Hepatocyte (in vitro differentiated cells): Measurements from ENCODE around the gene MID1.

ENCODE experiments used
- EZH2 ChIP-seq: fragments of 200-600 bp; sonication (generic); IDR thresholded peaks from 2 replicates; pipeline ENCODE4 v1.6.1; 2016; ENCODE audit warnings: antibody characterized with exemption, mild to moderate bottlenecking, borderline replicate concordance
- EZH2phosphoT487 ChIP-seq: fragments of 200-600 bp; sonication (generic); IDR thresholded peaks from one replicate; pipeline ENCODE4 v1.6.1; 2018; ENCODE audit warnings: antibody characterized with exemption, mild to moderate bottlenecking, low read depth, moderate library complexity; ENCODE audit not compliant: unreplicated experiment, severe bottlenecking
- TF ChIP-seq, protein P1 (sequence below): fragments of 200-600 bp; sonication (generic); IDR thresholded peaks from 2 replicates; pipeline ENCODE4 v1.5.1; 2016; ENCODE audit warnings: antibody characterized with exemption, mild to moderate bottlenecking; ENCODE audit not compliant: poor library complexity

DNA sequence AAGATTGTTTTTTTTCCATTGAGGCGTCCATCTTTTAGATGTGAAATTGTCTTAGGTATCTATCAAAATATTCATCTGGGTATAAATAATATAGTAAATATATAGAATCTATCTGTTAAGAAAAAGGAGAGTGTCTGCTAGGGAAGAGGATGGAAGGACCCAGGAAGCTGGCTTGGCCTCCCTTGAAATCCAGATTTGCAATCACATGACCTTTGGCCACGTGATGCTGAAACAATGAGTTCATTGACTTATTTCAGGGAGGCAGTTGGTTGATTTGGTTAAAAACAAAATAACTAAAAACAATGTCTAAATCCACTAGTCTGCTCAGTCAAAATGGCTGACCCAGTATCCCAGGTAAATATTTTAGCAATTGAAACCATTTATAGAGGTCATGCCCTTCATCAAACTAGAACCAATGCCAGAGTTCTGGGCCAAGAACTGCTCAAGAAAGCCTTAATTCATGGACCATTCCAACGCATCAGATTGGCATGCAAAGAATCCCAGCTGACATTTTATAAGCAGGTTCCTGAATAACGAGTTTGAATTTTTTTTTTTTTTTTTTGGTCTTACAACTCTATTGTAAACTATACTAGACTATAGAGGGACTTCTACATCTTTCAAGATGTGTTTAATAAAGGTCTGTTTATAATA lies 172.7 kb downstream of the MID1 start:
- TF ChIP-seq, protein P1, sequence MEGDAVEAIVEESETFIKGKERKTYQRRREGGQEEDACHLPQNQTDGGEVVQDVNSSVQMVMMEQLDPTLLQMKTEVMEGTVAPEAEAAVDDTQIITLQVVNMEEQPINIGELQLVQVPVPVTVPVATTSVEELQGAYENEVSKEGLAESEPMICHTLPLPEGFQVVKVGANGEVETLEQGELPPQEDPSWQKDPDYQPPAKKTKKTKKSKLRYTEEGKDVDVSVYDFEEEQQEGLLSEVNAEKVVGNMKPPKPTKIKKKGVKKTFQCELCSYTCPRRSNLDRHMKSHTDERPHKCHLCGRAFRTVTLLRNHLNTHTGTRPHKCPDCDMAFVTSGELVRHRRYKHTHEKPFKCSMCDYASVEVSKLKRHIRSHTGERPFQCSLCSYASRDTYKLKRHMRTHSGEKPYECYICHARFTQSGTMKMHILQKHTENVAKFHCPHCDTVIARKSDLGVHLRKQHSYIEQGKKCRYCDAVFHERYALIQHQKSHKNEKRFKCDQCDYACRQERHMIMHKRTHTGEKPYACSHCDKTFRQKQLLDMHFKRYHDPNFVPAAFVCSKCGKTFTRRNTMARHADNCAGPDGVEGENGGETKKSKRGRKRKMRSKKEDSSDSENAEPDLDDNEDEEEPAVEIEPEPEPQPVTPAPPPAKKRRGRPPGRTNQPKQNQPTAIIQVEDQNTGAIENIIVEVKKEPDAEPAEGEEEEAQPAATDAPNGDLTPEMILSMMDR = no peak
- no peak for TF ChIP-seq EZH2
- TF ChIP-seq EZH2phosphoT487 = no peak
